ENCODE measurements around the gene PDPK1.
"Not testable (repeated sequence)": the region's sequence is repeated elsewhere in the genome, so short reads cannot be mapped to it uniquely, and the experiment has no call there.

Gene PDPK1

GRCh38 chr16:2614761-2615191, 77.0 kb downstream of the PDPK1 start:
- intact Hi-C loops (cut with DNase I), result no loop called here
- peak in 3 of 42 donors; percentile 7 to 22 (median 9) for DNase-seq

GRCh38 chr16:2618964-2619363, 81.1 kb downstream of the PDPK1 start:
- intact Hi-C loops (cut with DNase I); DNase-seq: not testable (repeated sequence)

- intact Hi-C loops (cut with DNase I); DNase-seq: not testable (repeated sequence)
These were observed 81.8 kb downstream of the PDPK1 start for GRCh38 chr16:2619628-2620027.

- DNase-seq; intact Hi-C loops (cut with DNase I): not testable (repeated sequence)
These were observed 83.0 kb downstream of the PDPK1 start for GRCh38 chr16:2620870-2621269.

- DNase-seq, result not testable (repeated sequence)
These were observed 83.6 kb downstream of the PDPK1 start for GRCh38 chr16:2621395-2621794.

GRCh38 chr16:2627075-2627474, 89.3 kb downstream of the PDPK1 start:
- DNase-seq; intact Hi-C loops (cut with DNase I): not testable (repeated sequence)

More at GRCh38 chr16:2621395-2621794, 83.6 kb downstream of the PDPK1 start:
- intact Hi-C loops (cut with DNase I), result not testable (repeated sequence)

- intact Hi-C loops (cut with DNase I); DNase-seq: not testable (repeated sequence)
These were observed 93.4 kb downstream of the PDPK1 start for GRCh38 chr16:2631203-2631602.

GRCh38 chr16:2632291-2632690, 94.5 kb downstream of the PDPK1 start:
- intact Hi-C loops (cut with DNase I); DNase-seq: not testable (repeated sequence)

GRCh38 chr16:2639071-2639721, 101.4 kb downstream of the PDPK1 start:
- intact Hi-C loops (cut with DNase I), result not testable (repeated sequence)
- DNase-seq, result peak in 32 of 42 donors; percentile 7 to 83 (median 46)

- DNase-seq; intact Hi-C loops (cut with DNase I): not testable (repeated sequence)
These were observed 101.9 kb downstream of the PDPK1 start for GRCh38 chr16:2639722-2640072.

- DNase-seq; intact Hi-C loops (cut with DNase I): not testable (repeated sequence)
These were observed 104.7 kb downstream of the PDPK1 start for GRCh38 chr16:2642561-2642960.

- DNase-seq; intact Hi-C loops (cut with DNase I): not testable (repeated sequence)
These were observed 107.1 kb downstream of the PDPK1 start for GRCh38 chr16:2644754-2645453.

GRCh38 chr16:2651268-2651871, 113.5 kb downstream of the PDPK1 start:
- intact Hi-C loops (cut with DNase I), result not testable (repeated sequence)

More at GRCh38 chr16:2651268-2651871, 113.5 kb downstream of the PDPK1 start:
- DNase-seq, result not testable (repeated sequence)
